Ishikawa (cell line): ENCODE results near the gene HOXB8.

Experiments
- CEBPB ChIP-seq: IDR thresholded peaks from 2 replicates; pipeline ENCODE4 v1.6.1; 2012
- CREB1 ChIP-seq: IDR thresholded peaks from 2 replicates; pipeline ENCODE4 v1.6.1; 2012; ENCODE audit warnings: low read depth
- EGR1 ChIP-seq: IDR thresholded peaks from 2 replicates; pipeline ENCODE4 v1.6.1; 2012
- EP300 ChIP-seq: IDR thresholded peaks from 2 replicates; pipeline ENCODE4 v1.6.1; 2012; ENCODE audit warnings: borderline replicate concordance
- FOXM1 ChIP-seq: IDR thresholded peaks from 2 replicates; pipeline ENCODE4 v1.6.1; 2012; ENCODE audit warnings: low read depth, borderline replicate concordance
- NFIC ChIP-seq: IDR thresholded peaks from 2 replicates; pipeline ENCODE4 v1.6.1; 2012
- RAD21 ChIP-seq: IDR thresholded peaks from 2 replicates; pipeline ENCODE4 v1.6.1; 2012; ENCODE audit warnings: low read depth
- TAF1 ChIP-seq: IDR thresholded peaks from 2 replicates; pipeline ENCODE4 v1.6.1; 2012; ENCODE audit warnings: low read depth, mild to moderate bottlenecking
- TCF12 ChIP-seq: IDR thresholded peaks from 2 replicates; pipeline ENCODE4 v1.6.1; 2012; ENCODE audit warnings: low read depth
- TEAD4 ChIP-seq: IDR thresholded peaks from 2 replicates; pipeline ENCODE4 v1.6.1; 2012
- USF1 ChIP-seq: IDR thresholded peaks from 2 replicates; pipeline ENCODE4 v1.6.1; 2012
- YY1 ChIP-seq: IDR thresholded peaks from 2 replicates; pipeline ENCODE4 v1.6.1; 2012; ENCODE audit warnings: low read depth
- ZBTB7A ChIP-seq: IDR thresholded peaks from 2 replicates; pipeline ENCODE4 v1.6.1; 2012; ENCODE audit warnings: low read depth
- TF ChIP-seq, protein P1 (sequence below): IDR thresholded peaks from 2 replicates; pipeline ENCODE4 v1.6.1; 2012; ENCODE audit warnings: low read depth, mild to moderate bottlenecking
- TF ChIP-seq, protein P2 (sequence below): IDR thresholded peaks from 2 replicates; pipeline ENCODE4 v1.6.1; 2012

HOXB8 gene

GRCh38 chr17:48600244-48601098 is 14.6 kb downstream of the HOXB8 start:
- TF ChIP-seq CREB1 (no peak), ZBTB7A (no peak), TAF1 (no peak), USF1 (no peak), NFIC (no peak), CEBPB (no peak), TCF12 (no peak), EGR1 (no peak), FOXM1 (no peak), YY1 (no peak), RAD21 (no peak), TEAD4 (no peak), EP300 (no peak)
- TF ChIP-seq, protein P1, sequence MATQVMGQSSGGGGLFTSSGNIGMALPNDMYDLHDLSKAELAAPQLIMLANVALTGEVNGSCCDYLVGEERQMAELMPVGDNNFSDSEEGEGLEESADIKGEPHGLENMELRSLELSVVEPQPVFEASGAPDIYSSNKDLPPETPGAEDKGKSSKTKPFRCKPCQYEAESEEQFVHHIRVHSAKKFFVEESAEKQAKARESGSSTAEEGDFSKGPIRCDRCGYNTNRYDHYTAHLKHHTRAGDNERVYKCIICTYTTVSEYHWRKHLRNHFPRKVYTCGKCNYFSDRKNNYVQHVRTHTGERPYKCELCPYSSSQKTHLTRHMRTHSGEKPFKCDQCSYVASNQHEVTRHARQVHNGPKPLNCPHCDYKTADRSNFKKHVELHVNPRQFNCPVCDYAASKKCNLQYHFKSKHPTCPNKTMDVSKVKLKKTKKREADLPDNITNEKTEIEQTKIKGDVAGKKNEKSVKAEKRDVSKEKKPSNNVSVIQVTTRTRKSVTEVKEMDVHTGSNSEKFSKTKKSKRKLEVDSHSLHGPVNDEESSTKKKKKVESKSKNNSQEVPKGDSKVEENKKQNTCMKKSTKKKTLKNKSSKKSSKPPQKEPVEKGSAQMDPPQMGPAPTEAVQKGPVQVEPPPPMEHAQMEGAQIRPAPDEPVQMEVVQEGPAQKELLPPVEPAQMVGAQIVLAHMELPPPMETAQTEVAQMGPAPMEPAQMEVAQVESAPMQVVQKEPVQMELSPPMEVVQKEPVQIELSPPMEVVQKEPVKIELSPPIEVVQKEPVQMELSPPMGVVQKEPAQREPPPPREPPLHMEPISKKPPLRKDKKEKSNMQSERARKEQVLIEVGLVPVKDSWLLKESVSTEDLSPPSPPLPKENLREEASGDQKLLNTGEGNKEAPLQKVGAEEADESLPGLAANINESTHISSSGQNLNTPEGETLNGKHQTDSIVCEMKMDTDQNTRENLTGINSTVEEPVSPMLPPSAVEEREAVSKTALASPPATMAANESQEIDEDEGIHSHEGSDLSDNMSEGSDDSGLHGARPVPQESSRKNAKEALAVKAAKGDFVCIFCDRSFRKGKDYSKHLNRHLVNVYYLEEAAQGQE: no peak
- TF ChIP-seq, protein P2, sequence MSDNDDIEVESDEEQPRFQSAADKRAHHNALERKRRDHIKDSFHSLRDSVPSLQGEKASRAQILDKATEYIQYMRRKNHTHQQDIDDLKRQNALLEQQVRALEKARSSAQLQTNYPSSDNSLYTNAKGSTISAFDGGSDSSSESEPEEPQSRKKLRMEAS: no peak

GRCh38 chr17:48599354-48599753 is 15.7 kb downstream of the HOXB8 start:
- TF ChIP-seq RAD21 (no peak), ZBTB7A (no peak), CEBPB (no peak), NFIC (no peak), EGR1 (no peak), USF1 (no peak)
- TF ChIP-seq, protein P1: no peak

GRCh38 chr17:48598736-48599135 is 16.4 kb downstream of the HOXB8 start:
- TF ChIP-seq ZBTB7A (0 out of 2 replicates have a peak, but pooled peaks have one; percentile 11), EP300 (no peak), TEAD4 (no peak)

- TF ChIP-seq EP300 (no peak), TAF1 (no peak), YY1 (no peak), TEAD4 (no peak), ZBTB7A (no peak), NFIC (peak; percentile 14; the same call in 1 of the 2 replicates), TCF12 (0 out of 2 replicates have a peak, but pooled peaks have one; percentile 16), RAD21 (no peak), CREB1 (no peak), CEBPB (no peak), USF1 (peak; percentile 24; the same call in 1 of the 2 replicates), EGR1 (no peak), FOXM1 (no peak)
- TF ChIP-seq, protein P1: no peak
- TF ChIP-seq, protein P2: peak; percentile 64
These were observed 17.1 kb downstream of the HOXB8 start for GRCh38 chr17:48597778-48598631.
